ENCODE results near the gene CASZ1.

DNA sequence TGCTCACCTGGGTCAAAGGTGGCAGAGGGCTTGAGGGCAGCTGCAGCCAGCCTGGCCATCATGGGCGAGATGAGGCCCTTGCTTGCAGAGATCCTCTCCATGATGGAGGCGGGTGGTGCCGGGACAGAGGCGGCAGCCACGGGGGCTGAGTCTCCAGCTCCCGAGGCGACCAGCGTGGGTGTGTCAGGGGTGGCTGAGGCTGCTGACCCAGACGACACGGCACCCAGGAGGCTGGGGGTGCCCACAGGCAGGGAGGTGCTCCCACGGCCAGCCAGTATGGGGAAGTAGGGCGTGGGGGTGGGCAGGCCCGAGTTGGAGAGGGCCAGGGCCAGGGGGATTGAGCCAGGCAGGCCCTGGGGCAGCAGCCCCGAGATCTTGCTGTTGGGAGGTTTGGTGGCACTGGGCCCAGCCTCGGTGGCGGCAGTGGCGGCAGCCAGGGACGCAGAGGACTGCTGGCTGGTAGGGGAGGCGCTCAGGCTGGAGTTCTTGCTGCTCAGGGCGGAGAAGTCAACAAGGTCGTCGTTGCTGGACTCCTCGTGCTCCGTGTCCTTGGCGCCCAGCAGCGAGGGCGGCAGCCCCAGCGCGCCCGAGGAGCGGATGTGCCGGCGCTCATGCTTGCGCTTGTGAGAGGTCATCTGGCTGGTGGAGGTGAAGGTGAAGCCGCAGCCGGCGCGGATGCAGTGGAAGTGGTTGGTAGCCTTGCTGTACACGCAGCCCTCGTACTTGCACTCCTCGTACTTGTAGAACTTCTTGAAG lies 142.9 kb downstream of the CASZ1 start:
- TF ChIP-seq YY1 (IDR thresholded peaks at IDR 0.05; ENCODE audit: insufficient read depth, insufficient read length) (no peak), SUZ12 (IDR thresholded peaks at IDR 0.05; ENCODE audit: extremely low read depth, insufficient read depth, insufficient read length) (no peak)
